CD4-positive, alpha-beta T cell (primary cell): ENCODE measurements around the gene MAP3K7CL. TPM values are rescaled to one million over a fixed set of nuclear protein-coding genes. Genes with fewer than 3 reads are reported as not detected.

Experiments used
- ATAC-seq: fragments of 200-7000 bp; cut with Tn5 transposase; one replicate; pipeline ENCODE4 v1.10.0; 2022; ENCODE audit warnings: mild to moderate bottlenecking; ENCODE audit not compliant: poor library complexity
- CTCF ChIA-PET: fragments of 350-600 bp; sonication (Branson Sonifier 250); formaldehyde crosslinking; loops from one replicate; lab custom pipeline; 2021; ENCODE audit warnings: antibody characterized with exemption, inconsistent platforms; lab: Charles Lee
- POLR2A ChIA-PET: fragments of 350-600 bp; sonication (Branson Sonifier 250); formaldehyde crosslinking; loops from one replicate; lab custom pipeline; 2021; ENCODE audit warnings: antibody characterized with exemption, inconsistent platforms; lab: Charles Lee
- DNase-seq, 14 experiments: peaks; one replicate each; pipeline ENCODE4 v3.0.0-alpha.2; 2013 to 2020; ENCODE audit warnings: mixed read lengths in 2 of 14
- H3K27ac ChIP-seq, 2 donors: one replicate each; pipeline versions ENCODE4 v1.5.1 to v1.7.0; 2013; ENCODE audit warnings: low read length in 2 of 2, low read depth in 1 of 2, mild to moderate bottlenecking in 1 of 2
- H3K27me3 ChIP-seq, 2 experiments: 1 replicate in 1 of 2; 2 replicates in 1 of 2; pipeline versions ENCODE4 v1.6.1 to v1.7.0; 2013; ENCODE audit warnings: low read length in 2 of 2, control low read depth in 1 of 2, mild to moderate bottlenecking in 1 of 2, moderate library complexity in 1 of 2; ENCODE audit not compliant: insufficient read depth in 2 of 2, control insufficient read depth in 1 of 2
- H3K36me3 ChIP-seq: one replicate; pipeline ENCODE4 v1.6.1; 2013; ENCODE audit warnings: low read length, control low read depth; ENCODE audit not compliant: insufficient read depth
- H3K4me1 ChIP-seq: one replicate; pipeline ENCODE4 v1.6.1; 2013; ENCODE audit warnings: low read length, control low read depth; ENCODE audit not compliant: insufficient read depth
- H3K4me3 ChIP-seq: one replicate; pipeline ENCODE4 v1.5.1; 2013; ENCODE audit warnings: mild to moderate bottlenecking, low read length, moderate library complexity
- H3K9me3 ChIP-seq, 2 experiments: 1 replicate in 1 of 2; 2 replicates in 1 of 2; pipeline versions ENCODE4 v1.6.1 to v1.7.0; 2013; ENCODE audit warnings: low read length in 2 of 2, mild to moderate bottlenecking in 2 of 2, control low read depth in 1 of 2, moderate library complexity in 1 of 2; ENCODE audit not compliant: control insufficient read depth in 1 of 2, insufficient read depth in 1 of 2
- H3K27ac Mint-ChIP-seq: one replicate; pipeline ENCODE4 v1.8.0; 2020; ENCODE audit warnings: mixed read lengths
- H3K27me3 Mint-ChIP-seq: one replicate; pipeline ENCODE4 v1.8.0; 2021; ENCODE audit warnings: mixed read lengths
- H3K36me3 Mint-ChIP-seq: one replicate; pipeline ENCODE4 v1.8.0; 2021; ENCODE audit warnings: low read depth, mixed read lengths
- H3K4me1 Mint-ChIP-seq: one replicate; pipeline ENCODE4 v1.8.0; 2021; ENCODE audit warnings: low read depth, mixed read lengths
- H3K4me3 Mint-ChIP-seq: one replicate; pipeline ENCODE4 v1.8.0; 2020; ENCODE audit warnings: mild to moderate bottlenecking, mixed read lengths
- H3K9me3 Mint-ChIP-seq: one replicate; pipeline ENCODE4 v1.8.0; 2020; ENCODE audit warnings: mixed read lengths
- intact Hi-C, 2 experiments: fragments of 100-400 bp; cut with DNase I in 1 of 2; cut with micrococcal nuclease in 1 of 2; formaldehyde crosslinking; loops; one replicate each; pipeline versions ENCODE4 v1.15.1 to v1.9.0; 2023 to 2025; cut with DNase I, micrococcal nuclease
- total RNA-seq, 174 experiments: library from RNA in 2 of 174; stranded (reverse) in 2 of 174; gene quantifications; one replicate each; pipeline ENCODE4 v1.2.3 and lab custom pipeline; 2021 to 2026
- TF ChIP-seq, protein P1 (sequence below): fragments of 200-600 bp; IDR thresholded peaks from one replicate; pipeline ENCODE4 v1.8.0; 2022; ENCODE audit warnings: antibody characterized with exemption, mild to moderate bottlenecking

MAP3K7CL gene
- total RNA-seq, 2 experiments from 2014 or later, result 4.6 to 4.7 TPM

DNA sequence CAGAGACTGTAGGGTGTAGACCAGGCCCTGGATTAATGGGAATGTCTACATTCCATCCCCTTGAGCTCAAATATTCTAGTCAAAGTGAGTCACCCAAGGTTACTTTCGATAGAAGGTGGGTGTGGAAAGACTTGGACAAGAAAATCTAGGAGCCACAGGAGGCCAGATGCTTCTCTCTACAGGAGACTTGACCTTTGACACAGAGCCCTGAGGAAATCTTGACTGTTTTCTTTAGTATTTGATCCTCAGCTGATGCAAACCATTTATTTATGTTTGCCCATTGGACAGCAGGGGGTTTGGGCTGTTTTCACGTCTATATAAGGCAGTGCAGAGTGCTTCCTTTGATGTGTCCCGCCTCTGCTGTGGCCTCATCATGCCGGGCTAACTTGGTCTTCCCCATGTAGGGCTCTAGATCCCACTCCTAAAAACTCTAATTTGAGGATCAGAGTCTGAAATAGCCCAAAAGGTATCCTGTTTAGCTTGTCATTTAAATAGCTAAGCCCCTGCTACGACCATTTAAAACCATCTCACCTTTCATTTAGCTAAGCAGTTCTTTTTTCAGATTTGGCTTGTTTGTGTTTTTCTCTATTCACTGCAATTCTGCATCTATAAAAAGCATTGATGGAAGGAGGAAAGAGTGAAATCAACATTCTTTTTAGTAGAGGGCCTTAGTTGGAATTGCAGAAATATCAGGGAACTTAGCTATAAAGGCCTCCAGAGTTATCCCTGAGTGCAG is 15.5 kb upstream of the MAP3K7CL start:
- Histone ChIP-seq H3K9me3 (no peaks in the 10 kb centered on the region), H3K4me1 (no peaks in the 10 kb centered on the region), H3K36me3 (no peaks in the 10 kb centered on the region), H3K4me3 (no peak overlapping the region), H3K27ac (no peak overlapping the region), H3K27me3 (no peaks in the 10 kb centered on the region)
- Mint-ChIP-seq H3K9me3 (no peaks in the 10 kb centered on the region), H3K27ac (no peak overlapping the region), H3K36me3 (no peaks in the 10 kb centered on the region), H3K27me3 (no peaks in the 10 kb centered on the region), H3K4me3 (no peak overlapping the region), H3K4me1 (no peaks in the 10 kb centered on the region)
- DNase-seq, result no peak
- ChIA-PET CTCF (no interaction called here), POLR2A (interaction anchor here (0.6 kb wide), 1 partner anchor 199 kb away, joined by 3 read pairs; no protein-coding TSS in a partner anchor)
- TF ChIP-seq, protein P1, sequence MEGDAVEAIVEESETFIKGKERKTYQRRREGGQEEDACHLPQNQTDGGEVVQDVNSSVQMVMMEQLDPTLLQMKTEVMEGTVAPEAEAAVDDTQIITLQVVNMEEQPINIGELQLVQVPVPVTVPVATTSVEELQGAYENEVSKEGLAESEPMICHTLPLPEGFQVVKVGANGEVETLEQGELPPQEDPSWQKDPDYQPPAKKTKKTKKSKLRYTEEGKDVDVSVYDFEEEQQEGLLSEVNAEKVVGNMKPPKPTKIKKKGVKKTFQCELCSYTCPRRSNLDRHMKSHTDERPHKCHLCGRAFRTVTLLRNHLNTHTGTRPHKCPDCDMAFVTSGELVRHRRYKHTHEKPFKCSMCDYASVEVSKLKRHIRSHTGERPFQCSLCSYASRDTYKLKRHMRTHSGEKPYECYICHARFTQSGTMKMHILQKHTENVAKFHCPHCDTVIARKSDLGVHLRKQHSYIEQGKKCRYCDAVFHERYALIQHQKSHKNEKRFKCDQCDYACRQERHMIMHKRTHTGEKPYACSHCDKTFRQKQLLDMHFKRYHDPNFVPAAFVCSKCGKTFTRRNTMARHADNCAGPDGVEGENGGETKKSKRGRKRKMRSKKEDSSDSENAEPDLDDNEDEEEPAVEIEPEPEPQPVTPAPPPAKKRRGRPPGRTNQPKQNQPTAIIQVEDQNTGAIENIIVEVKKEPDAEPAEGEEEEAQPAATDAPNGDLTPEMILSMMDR, result no peak
- intact Hi-C loops, result loop anchor here in 1 of 2 experiments (5.0 kb wide), 1 partner anchor 722 kb away; no protein-coding TSS in a partner anchor
- no peak for ATAC-seq

DNA sequence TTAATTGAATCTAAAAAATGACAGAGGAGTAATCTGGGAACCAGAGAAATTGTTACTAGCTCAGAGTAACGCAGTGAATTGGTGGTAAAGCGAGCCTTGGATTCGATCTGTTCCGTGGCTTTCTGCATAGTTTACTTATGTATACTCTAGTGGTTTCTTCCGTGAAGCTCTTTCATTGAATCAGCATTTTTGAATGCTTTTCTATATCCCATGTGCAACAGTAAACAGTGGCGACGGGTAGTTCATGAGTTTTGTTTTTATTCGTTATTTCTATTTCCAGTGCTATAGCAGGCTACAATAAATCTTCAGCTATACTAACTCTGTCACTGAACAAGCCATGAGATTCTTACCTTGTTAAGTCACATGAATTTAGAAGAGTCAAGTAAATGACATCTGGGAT is 14.5 kb upstream of the MAP3K7CL start:
- Histone ChIP-seq H3K36me3 (no peaks in the 10 kb centered on the region), H3K27me3 (no peaks in the 10 kb centered on the region), H3K4me3 (no peak overlapping the region), H3K4me1 (no peaks in the 10 kb centered on the region), H3K9me3 (no peaks in the 10 kb centered on the region), H3K27ac (no peak overlapping the region)
- Mint-ChIP-seq H3K9me3 (no peaks in the 10 kb centered on the region), H3K27me3 (no peaks in the 10 kb centered on the region), H3K27ac (no peak overlapping the region), H3K4me1 (no peaks in the 10 kb centered on the region), H3K36me3 (no peaks in the 10 kb centered on the region), H3K4me3 (no peak overlapping the region)
- POLR2A ChIA-PET, result interaction anchor here (0.7 kb wide), 1 partner anchor 9 kb away, joined by 3 read pairs; no protein-coding TSS in a partner anchor
- intact Hi-C loops, result no loop called here
- TF ChIP-seq, protein P1, result no peak
- ATAC-seq (no peak), DNase-seq (no peak)
- CTCF ChIA-PET, result interaction anchor here (1.1 to 1.4 kb wide), 2 partner anchors 9 to 18 kb away, joined by 3 to 4 read pairs; no protein-coding TSS in a partner anchor

DNA sequence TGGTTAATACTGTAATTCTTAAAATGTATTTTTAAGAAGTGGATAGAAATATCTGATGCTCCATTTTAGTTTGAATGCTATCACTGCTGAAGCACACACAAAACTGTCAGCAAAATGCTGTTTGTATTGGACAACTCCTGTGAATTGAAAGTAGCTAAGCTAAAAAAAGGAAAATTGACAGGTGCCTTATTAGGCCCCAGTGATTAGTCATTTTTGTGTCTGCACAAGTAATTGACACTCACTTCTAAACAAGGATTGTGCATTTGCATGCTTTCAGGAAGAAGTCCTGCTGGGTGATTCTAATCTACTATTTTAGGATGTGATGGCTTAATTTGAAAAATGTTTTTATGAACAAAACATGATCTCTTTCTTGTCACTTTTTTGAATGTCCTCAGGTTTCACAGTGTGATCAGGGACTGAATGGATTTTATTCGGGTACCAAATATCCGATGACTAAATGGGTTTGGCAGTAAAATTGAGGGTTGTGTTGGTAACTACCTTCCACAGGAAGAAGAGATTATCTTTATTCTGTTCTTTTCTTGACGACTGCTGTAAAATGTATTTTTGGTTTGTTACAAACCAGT is 13.0 kb upstream of the MAP3K7CL start:
- no peaks in the 10 kb centered on the region for H3K9me3 ChIP-seq
- Mint-ChIP-seq H3K36me3 (no peaks in the 10 kb centered on the region), H3K4me1 (no peaks in the 10 kb centered on the region), H3K9me3 (no peaks in the 10 kb centered on the region), H3K27ac (no peak overlapping the region), H3K27me3 (no peaks in the 10 kb centered on the region), H3K4me3 (no peak overlapping the region)
- POLR2A ChIA-PET, result no interaction called here
- intact Hi-C loops, result no loop called here
- H3K27ac ChIP-seq, result no peak overlapping the region
- no peaks in the 10 kb centered on the region for H3K4me1 ChIP-seq
- no peak overlapping the region for H3K4me3 ChIP-seq
- DNase-seq, result no peak
- ATAC-seq, result no peak
- H3K27me3 ChIP-seq, result no peaks in the 10 kb centered on the region
- H3K36me3 ChIP-seq, result no peaks in the 10 kb centered on the region
- TF ChIP-seq, protein P1, result no peak
- CTCF ChIA-PET, result no interaction called here
